ENCODE measurements around the gene GRIK3.

GRIK3 gene

GRCh38 chr1:36888811-36889477 lies 145.4 kb downstream of the GRIK3 start:
- Histone ChIP-seq H3K9me3 (ENCODE audit: low read length) (no peaks in the 10 kb centered on the region), H3K4me1 (ENCODE audit: insufficient read depth, low read length) (no peaks in the 10 kb centered on the region), H3K4me3 (ENCODE audit: low read length) (no peak overlapping the region)

DNA sequence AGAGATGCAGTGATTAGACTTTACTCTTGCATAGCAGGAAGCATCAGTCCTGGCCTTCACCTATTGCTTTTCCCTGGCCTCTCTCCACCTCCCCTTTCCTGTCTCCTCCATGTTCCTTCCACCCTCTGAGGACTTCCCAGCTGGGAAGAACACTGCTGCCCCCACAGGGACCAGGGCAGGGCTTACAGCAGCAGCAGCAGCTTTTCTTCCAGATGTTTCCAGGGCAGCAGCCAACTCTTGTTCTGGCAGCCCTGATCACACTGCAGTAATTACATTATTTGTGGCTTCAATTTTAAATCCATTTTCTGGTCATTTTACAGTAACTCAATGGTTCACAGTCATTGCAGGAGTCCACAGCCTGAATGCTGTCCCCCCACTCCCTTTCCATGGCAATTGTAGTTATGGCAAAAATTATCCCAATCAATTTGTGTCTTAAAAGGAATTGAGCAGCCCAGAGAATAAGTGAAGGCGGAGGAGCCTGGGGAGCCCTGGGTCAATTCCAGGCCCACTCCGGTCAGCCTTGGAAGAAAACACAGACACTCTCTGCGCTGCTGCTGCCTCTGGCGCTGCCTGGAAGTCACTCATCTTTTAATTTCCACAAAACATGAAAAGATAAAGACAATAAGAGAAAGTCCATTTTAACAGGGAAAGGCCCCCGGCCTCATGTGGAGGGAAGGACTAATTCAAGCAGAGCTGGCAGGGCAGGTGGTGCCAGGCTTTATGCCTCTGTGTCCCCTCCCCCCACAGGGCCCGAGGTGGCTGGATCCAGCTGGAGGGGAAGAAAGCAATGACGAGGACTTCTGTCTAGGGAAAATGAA lies 148.6 kb downstream of the GRIK3 start:
- no peaks in the 10 kb centered on the region for H3K4me1 ChIP-seq (ENCODE audit: insufficient read depth, low read length)
- no peaks in the 10 kb centered on the region for H3K9me3 ChIP-seq (ENCODE audit: low read length)
- H3K27me3 ChIP-seq (ENCODE audit: insufficient read depth, low read length): no peaks in the 10 kb centered on the region
- H3K36me3 ChIP-seq (ENCODE audit: insufficient read depth, low read length): no peaks in the 10 kb centered on the region
- H2AFZ ChIP-seq (ENCODE audit: low read depth, low read length): no peak overlapping the region
- H3K4me3 ChIP-seq (ENCODE audit: low read length): no peak overlapping the region

More at GRCh38 chr1:36888811-36889477, 145.4 kb downstream of the GRIK3 start:
- H3K27me3 ChIP-seq (ENCODE audit: insufficient read depth, low read length): no peaks in the 10 kb centered on the region
- no peaks in the 10 kb centered on the region for H3K36me3 ChIP-seq (ENCODE audit: insufficient read depth, low read length)
- H2AFZ ChIP-seq (ENCODE audit: low read depth, low read length): no peak overlapping the region

DNA sequence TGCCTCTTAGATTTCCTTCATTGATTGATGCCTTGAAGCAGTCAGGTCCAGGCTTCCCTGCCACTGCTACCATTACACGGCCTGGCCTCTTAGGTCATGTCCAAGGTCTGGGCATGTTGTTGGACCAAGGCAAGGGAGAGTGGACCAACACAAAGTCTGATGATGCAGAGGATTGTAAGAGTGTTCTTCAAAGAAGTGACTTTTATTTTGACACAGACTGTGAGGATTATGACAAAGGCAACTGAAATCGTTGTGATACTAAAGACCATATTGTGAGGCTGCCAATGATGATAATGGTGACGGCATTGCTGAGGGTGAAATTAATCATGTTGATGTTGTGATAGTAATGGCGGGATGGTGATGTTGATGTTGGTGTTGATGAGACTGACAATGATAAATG lies 149.5 kb downstream of the GRIK3 start:
- no peaks in the 10 kb centered on the region for H3K9me3 ChIP-seq (ENCODE audit: low read length)
- H3K36me3 ChIP-seq (ENCODE audit: insufficient read depth, low read length): no peaks in the 10 kb centered on the region
- H3K27me3 ChIP-seq (ENCODE audit: insufficient read depth, low read length): no peaks in the 10 kb centered on the region
- no peak overlapping the region for H3K4me3 ChIP-seq (ENCODE audit: low read length)
- H3K4me1 ChIP-seq (ENCODE audit: insufficient read depth, low read length): no peaks in the 10 kb centered on the region
- H2AFZ ChIP-seq (ENCODE audit: low read depth, low read length): no peak overlapping the region

DNA sequence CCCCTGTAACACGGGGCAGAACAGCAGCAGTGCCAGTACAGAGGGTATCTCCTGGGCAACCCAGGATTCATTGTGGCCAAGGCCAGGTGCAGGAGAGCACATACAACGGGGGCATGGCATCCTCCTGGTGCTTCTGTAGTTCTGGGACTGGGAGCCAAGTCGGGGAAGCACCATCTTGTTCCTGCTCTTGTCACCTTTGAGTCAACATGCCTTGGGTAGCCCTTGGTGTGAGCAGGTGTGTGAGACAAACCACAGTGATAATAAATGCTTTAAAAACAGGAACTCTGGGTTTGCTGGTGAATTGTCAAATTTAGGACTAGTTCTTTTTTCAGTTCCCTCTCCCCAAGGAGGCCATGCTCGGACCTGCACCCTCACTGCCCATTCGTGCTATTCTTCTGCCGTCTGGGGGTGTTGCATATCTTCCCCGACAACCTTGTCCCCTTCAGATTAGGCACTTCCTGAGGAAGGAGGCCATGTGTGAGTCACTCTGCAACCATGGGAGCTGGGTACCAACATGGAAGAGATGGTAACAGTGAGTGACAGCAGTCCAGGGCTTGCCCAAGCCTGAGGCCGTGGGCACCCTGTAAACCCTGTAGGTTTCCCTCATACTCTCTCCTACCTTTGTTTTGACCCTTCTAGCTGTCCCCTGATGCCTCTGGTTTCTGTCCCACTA lies 150.2 kb downstream of the GRIK3 start:
- Histone ChIP-seq H3K4me1 (ENCODE audit: insufficient read depth, low read length) (no peaks in the 10 kb centered on the region), H3K4me3 (ENCODE audit: low read length) (no peak overlapping the region), H3K27me3 (ENCODE audit: insufficient read depth, low read length) (no peaks in the 10 kb centered on the region), H3K36me3 (ENCODE audit: insufficient read depth, low read length) (no peaks in the 10 kb centered on the region), H2AFZ (ENCODE audit: low read depth, low read length) (no peak overlapping the region), H3K9me3 (ENCODE audit: low read length) (no peaks in the 10 kb centered on the region)

- Histone ChIP-seq H3K36me3 (ENCODE audit: insufficient read depth, low read length) (no peaks in the 10 kb centered on the region), H3K4me3 (ENCODE audit: low read length) (no peak overlapping the region), H2AFZ (ENCODE audit: low read depth, low read length) (no peak overlapping the region), H3K4me1 (ENCODE audit: insufficient read depth, low read length) (no peaks in the 10 kb centered on the region), H3K9me3 (ENCODE audit: low read length) (no peaks in the 10 kb centered on the region), H3K27me3 (ENCODE audit: insufficient read depth, low read length) (no peaks in the 10 kb centered on the region)
These were observed 150.9 kb downstream of the GRIK3 start for GRCh38 chr1:36883315-36883949.

DNA sequence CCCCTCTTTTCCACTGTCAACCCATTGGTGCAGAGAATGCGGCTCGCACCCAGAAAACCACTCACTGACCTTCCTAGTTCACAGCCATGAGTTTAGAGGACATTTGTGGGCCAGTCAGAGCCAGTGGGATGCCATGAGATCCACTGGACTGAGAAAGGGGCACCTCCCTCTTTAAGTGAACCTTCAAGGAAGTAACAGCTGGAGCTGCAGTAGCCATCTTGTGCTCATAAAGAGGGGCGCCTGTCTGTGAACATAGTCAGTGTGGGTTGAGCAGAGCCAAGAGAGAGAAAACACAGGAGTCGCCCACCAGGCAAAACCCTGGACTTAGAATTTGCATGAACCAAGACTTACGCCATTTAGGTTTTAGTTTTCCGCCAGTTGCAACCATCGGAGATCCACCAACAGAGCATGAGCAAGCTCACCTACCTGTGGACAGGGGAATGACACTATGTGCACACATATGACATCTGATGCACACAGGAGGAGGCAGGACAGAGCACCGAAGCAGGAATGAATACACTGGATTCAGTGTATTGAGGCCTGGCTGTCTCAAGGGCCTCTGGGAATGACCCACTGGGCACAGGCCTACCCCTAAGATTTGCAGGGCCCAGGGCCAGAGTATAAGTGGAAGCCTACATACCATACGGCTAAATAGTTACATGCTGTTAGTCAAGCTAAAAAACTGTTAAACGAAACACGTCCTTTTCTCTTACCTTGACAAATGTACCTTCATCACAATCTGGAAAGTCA lies 151.6 kb downstream of the GRIK3 start:
- Histone ChIP-seq H3K36me3 (ENCODE audit: insufficient read depth, low read length) (no peaks in the 10 kb centered on the region), H3K9me3 (ENCODE audit: low read length) (no peaks in the 10 kb centered on the region), H3K4me3 (ENCODE audit: low read length) (no peak overlapping the region), H3K27me3 (ENCODE audit: insufficient read depth, low read length) (no peaks in the 10 kb centered on the region), H3K4me1 (ENCODE audit: insufficient read depth, low read length) (no peaks in the 10 kb centered on the region), H2AFZ (ENCODE audit: low read depth, low read length) (no peak overlapping the region)

DNA sequence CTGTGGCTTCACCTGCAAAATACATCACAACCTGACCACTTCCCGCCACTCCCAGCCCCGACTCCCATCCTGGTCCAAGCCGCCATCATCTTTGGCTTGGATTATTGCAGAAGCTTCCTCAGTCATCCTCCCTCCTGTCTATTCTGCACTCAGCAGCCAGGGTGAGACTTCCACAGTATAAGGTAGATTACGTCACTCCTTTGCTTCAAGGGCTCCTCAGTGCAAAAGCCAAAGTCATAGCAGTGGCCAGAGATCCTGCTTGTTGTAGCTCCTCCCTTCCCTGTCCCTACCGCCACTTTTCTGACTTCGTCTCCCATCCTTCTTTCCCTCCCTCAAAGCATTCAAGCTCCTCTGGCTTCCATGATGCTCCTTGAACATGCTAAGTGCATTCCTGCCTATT lies 152.8 kb downstream of the GRIK3 start:
- Histone ChIP-seq H3K4me3 (ENCODE audit: low read length) (no peak overlapping the region), H2AFZ (ENCODE audit: low read depth, low read length) (no peak overlapping the region), H3K4me1 (ENCODE audit: insufficient read depth, low read length) (no peaks in the 10 kb centered on the region), H3K27me3 (ENCODE audit: insufficient read depth, low read length) (no peaks in the 10 kb centered on the region), H3K9me3 (ENCODE audit: low read length) (no peaks in the 10 kb centered on the region), H3K36me3 (ENCODE audit: insufficient read depth, low read length) (no peaks in the 10 kb centered on the region)

- Histone ChIP-seq H3K9me3 (ENCODE audit: low read length) (no peaks in the 10 kb centered on the region), H3K36me3 (ENCODE audit: insufficient read depth, low read length) (no peaks in the 10 kb centered on the region), H3K27me3 (ENCODE audit: insufficient read depth, low read length) (no peaks in the 10 kb centered on the region), H3K4me3 (ENCODE audit: low read length) (no peak overlapping the region), H2AFZ (ENCODE audit: low read depth, low read length) (no peak overlapping the region), H3K4me1 (ENCODE audit: insufficient read depth, low read length) (no peaks in the 10 kb centered on the region)
These were observed 153.3 kb downstream of the GRIK3 start for GRCh38 chr1:36881068-36881405.

- Histone ChIP-seq H3K4me1 (ENCODE audit: insufficient read depth, low read length) (no peaks in the 10 kb centered on the region), H3K4me3 (ENCODE audit: low read length) (no peak overlapping the region), H3K27me3 (ENCODE audit: insufficient read depth, low read length) (no peaks in the 10 kb centered on the region), H2AFZ (ENCODE audit: low read depth, low read length) (no peak overlapping the region), H3K36me3 (ENCODE audit: insufficient read depth, low read length) (no peaks in the 10 kb centered on the region), H3K9me3 (ENCODE audit: low read length) (no peaks in the 10 kb centered on the region)
These were observed 153.9 kb downstream of the GRIK3 start for GRCh38 chr1:36880155-36881067.

DNA sequence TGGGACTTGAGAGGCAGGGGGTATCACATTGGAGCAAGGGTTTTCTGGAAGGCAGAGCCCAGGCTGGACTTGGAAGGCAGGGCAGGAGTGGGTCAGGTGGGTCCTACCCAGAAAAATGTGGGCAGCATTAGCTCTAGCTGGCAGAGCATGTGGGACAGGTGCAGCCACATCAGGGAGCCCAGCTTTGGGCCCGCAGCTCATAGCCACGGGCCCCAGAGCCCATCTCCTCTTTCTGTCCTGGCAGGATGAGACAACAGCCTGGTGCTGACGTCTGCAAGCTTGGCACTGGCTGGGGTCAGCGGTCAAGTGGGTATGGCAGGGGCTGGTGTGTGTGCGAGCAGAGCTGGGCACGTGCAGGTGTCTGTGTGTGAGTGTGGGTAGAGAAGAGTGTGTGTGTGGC lies 154.7 kb downstream of the GRIK3 start:
- H3K4me1 ChIP-seq (ENCODE audit: insufficient read depth, low read length): no peaks in the 10 kb centered on the region
- no peak overlapping the region for H3K4me3 ChIP-seq (ENCODE audit: low read length)
- no peaks in the 10 kb centered on the region for H3K36me3 ChIP-seq (ENCODE audit: insufficient read depth, low read length)
- no peaks in the 10 kb centered on the region for H3K27me3 ChIP-seq (ENCODE audit: insufficient read depth, low read length)
- H2AFZ ChIP-seq (ENCODE audit: low read depth, low read length): no peak overlapping the region
- H3K9me3 ChIP-seq (ENCODE audit: low read length): no peaks in the 10 kb centered on the region

- no peaks in the 10 kb centered on the region for H3K36me3 ChIP-seq (ENCODE audit: insufficient read depth, low read length)
- no peaks in the 10 kb centered on the region for H3K4me1 ChIP-seq (ENCODE audit: insufficient read depth, low read length)
- no peak overlapping the region for H2AFZ ChIP-seq (ENCODE audit: low read depth, low read length)
- H3K4me3 ChIP-seq (ENCODE audit: low read length): no peak overlapping the region
- no peaks in the 10 kb centered on the region for H3K9me3 ChIP-seq (ENCODE audit: low read length)
- H3K27me3 ChIP-seq (ENCODE audit: insufficient read depth, low read length): no peaks in the 10 kb centered on the region
These were observed 157.3 kb downstream of the GRIK3 start for GRCh38 chr1:36876990-36877389.
